HEK293T (cell line): ENCODE data around the gene UBE2D1.

Experiments
- CTCF ChIA-PET: fragments of 350-600 bp; formaldehyde crosslinking; extraction: SDS; loops from one replicate; lab custom pipeline; 2021; ENCODE audit warnings: antibody characterized with exemption, inconsistent platforms; lab: Yijun Ruan, JAX
- POLR2A ChIA-PET: fragments of 350-600 bp; formaldehyde crosslinking; extraction: SDS; loops from one replicate; lab custom pipeline; 2020; ENCODE audit warnings: antibody characterized with exemption, inconsistent platforms; lab: Yijun Ruan, JAX
- DNase-seq: peaks from one replicate; pipeline ENCODE4 v3.0.0; 2012; ENCODE audit warnings: mixed read lengths; ENCODE audit errors: extremely low spot score
- ARNT ChIP-seq: fragments of 450-650 bp; IDR thresholded peaks from 2 replicates; pipeline ENCODE4 v1.6.1; 2017; ENCODE audit warnings: mild to moderate bottlenecking
- BHLHE40 ChIP-seq: fragments of 450-650 bp; IDR thresholded peaks from 2 replicates; pipeline ENCODE4 v1.6.1; 2016; ENCODE audit warnings: mild to moderate bottlenecking, moderate library complexity, borderline replicate concordance
- CTBP1 ChIP-seq: fragments of 450-650 bp; IDR thresholded peaks from 2 replicates; pipeline ENCODE4 v1.6.1; 2016; ENCODE audit warnings: borderline replicate concordance
- ELF4 ChIP-seq: fragments of 450-650 bp; IDR thresholded peaks from 2 replicates; pipeline ENCODE4 v1.6.1; 2017; ENCODE audit warnings: antibody characterized with exemption
- FOXA1 ChIP-seq: fragments of 450-650 bp; IDR thresholded peaks from 2 replicates; pipeline ENCODE4 v1.6.1; 2016; ENCODE audit warnings: mild to moderate bottlenecking
- FOXK2 ChIP-seq: fragments of 450-650 bp; IDR thresholded peaks from 2 replicates; pipeline ENCODE4 v1.6.1; 2016; ENCODE audit warnings: mild to moderate bottlenecking
- FOXM1 ChIP-seq: fragments of 450-650 bp; IDR thresholded peaks from 2 replicates; pipeline ENCODE4 v1.6.1; 2017; ENCODE audit warnings: mild to moderate bottlenecking, borderline replicate concordance
- HDGF ChIP-seq: fragments of 450-650 bp; IDR thresholded peaks from 2 replicates; pipeline ENCODE4 v1.6.1; 2017; ENCODE audit warnings: antibody characterized with exemption, borderline replicate concordance
- L3MBTL2 ChIP-seq: fragments of 450-650 bp; conservative IDR thresholded peaks from 2 replicates; pipeline ENCODE4 v1.6.1; 2016; ENCODE audit warnings: mild to moderate bottlenecking
- LEF1 ChIP-seq: fragments of 450-650 bp; IDR thresholded peaks from 2 replicates; pipeline ENCODE4 v1.6.1; 2017; ENCODE audit warnings: mild to moderate bottlenecking, borderline replicate concordance
- NFRKB ChIP-seq: fragments of 450-650 bp; IDR thresholded peaks from 2 replicates; pipeline ENCODE4 v1.6.1; 2016; ENCODE audit warnings: mild to moderate bottlenecking, moderate library complexity
- PKNOX1 ChIP-seq: fragments of 450-650 bp; IDR thresholded peaks from 2 replicates; pipeline ENCODE4 v1.6.1; 2016
- SP1 ChIP-seq: fragments of 450-650 bp; IDR thresholded peaks from 2 replicates; pipeline ENCODE4 v1.6.1; 2017
- SUZ12 ChIP-seq: fragments of 450-650 bp; IDR thresholded peaks from 2 replicates; pipeline ENCODE4 v1.6.1; 2016; ENCODE audit warnings: mild to moderate bottlenecking
- TARDBP ChIP-seq: fragments of 450-650 bp; IDR thresholded peaks from 2 replicates; pipeline ENCODE4 v1.6.1; 2016
- ZNF384 ChIP-seq: fragments of 450-650 bp; IDR thresholded peaks from 2 replicates; pipeline ENCODE4 v1.6.1; 2016

The UBE2D1 gene

GRCh38 chr10:58384095-58384494 lies 49.3 kb downstream of the UBE2D1 start:
- TF ChIP-seq SP1, result no peak
- TF ChIP-seq SUZ12, result no peak
- TF ChIP-seq ARNT, result no peak
- TF ChIP-seq NFRKB, result no peak
- no peak for TF ChIP-seq FOXK2
- TF ChIP-seq FOXA1, result no peak
- no peak for TF ChIP-seq PKNOX1
- TF ChIP-seq L3MBTL2, result no peak
- TF ChIP-seq HDGF, result no peak
- POLR2A ChIA-PET, result interaction anchor here (0.8 to 2.8 kb wide), 4 partner anchors 9 to 84 kb away, joined by 3 to 19 read pairs (median 8); partner anchors contain the start of gene UBE2D1
- no peak for DNase-seq
- CTCF ChIA-PET, result interaction anchor here (0.6 to 1.8 kb wide), 7 partner anchors 15 to 207 kb away, joined by 3 to 12 read pairs (median 4); no protein-coding TSS in a partner anchor

GRCh38 chr10:58384544-58384998 lies 49.8 kb downstream of the UBE2D1 start:
- TF ChIP-seq PKNOX1, result no peak
- TF ChIP-seq ARNT, result no peak
- TF ChIP-seq FOXA1, result no peak
- no peak for TF ChIP-seq SP1
- ChIA-PET CTCF (interaction anchor here (0.6 to 1.8 kb wide), 8 partner anchors 15 to 207 kb away, joined by 3 to 12 read pairs (median 4); no protein-coding TSS in a partner anchor), POLR2A (interaction anchor here (0.7 to 2.8 kb wide), 8 partner anchors 9 to 207 kb away, joined by 3 to 19 read pairs (median 4); partner anchors contain the start of genes CISD1, IPMK and UBE2D1)
- no peak for DNase-seq

- ChIA-PET CTCF (interaction anchor here (0.8 to 1.8 kb wide), 7 partner anchors 14 to 208 kb away, joined by 3 to 12 read pairs (median 3); no protein-coding TSS in a partner anchor), POLR2A (interaction anchor here (0.7 to 2.8 kb wide), 12 partner anchors 10 to 208 kb away, joined by 3 to 19 read pairs (median 4); partner anchors contain the start of genes CISD1, IPMK and UBE2D1)
- peak; percentile 92 for DNase-seq
- TF ChIP-seq FOXM1, result no peak
- peak; percentile 65 for TF ChIP-seq ELF4
- TF ChIP-seq FOXA1, result no peak
- TF ChIP-seq L3MBTL2, result peak; percentile 89
These were observed 50.4 kb downstream of the UBE2D1 start, which contains the start of gene TFAM for GRCh38 chr10:58384999-58385783. Gene TFAM (plus strand): TSS chr10:58385410. CDS start chr10:58385548, 138 bp downstream.

DNA sequence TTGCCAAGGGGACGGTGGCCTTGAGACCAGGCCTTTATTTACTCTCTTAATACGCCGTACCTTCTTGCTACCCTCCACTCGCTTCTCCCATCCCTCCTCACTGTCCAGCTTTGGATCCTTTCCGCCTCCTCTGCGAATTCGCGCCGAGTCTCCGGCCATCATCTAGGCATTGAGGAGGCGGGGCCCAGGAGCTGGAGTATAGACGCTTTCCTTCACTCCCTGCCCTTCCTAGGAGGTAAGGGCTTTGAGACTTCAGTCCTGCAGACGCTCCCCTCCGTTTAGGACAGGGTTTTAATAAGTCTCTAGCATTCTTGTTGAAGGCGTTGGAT lies 50.9 kb downstream of the UBE2D1 start:
- ChIA-PET POLR2A (interaction anchor here (0.9 to 2.8 kb wide), 9 partner anchors 11 to 208 kb away, joined by 3 to 19 read pairs (median 6); partner anchors contain the start of genes CISD1, IPMK and UBE2D1), CTCF (interaction anchor here (1.8 kb wide), 2 partner anchors 86 to 208 kb away, joined by 4 to 5 read pairs; no protein-coding TSS in a partner anchor)
- TF ChIP-seq FOXK2, result no peak
- TF ChIP-seq ZNF384, result no peak
- TF ChIP-seq SUZ12, result no peak
- no peak for TF ChIP-seq NFRKB
- TF ChIP-seq CTBP1, result no peak
- TF ChIP-seq LEF1, result no peak
- no peak for TF ChIP-seq PKNOX1
- no peak for TF ChIP-seq FOXM1
- no peak for TF ChIP-seq HDGF
- TF ChIP-seq BHLHE40, result no peak
- TF ChIP-seq L3MBTL2, result no peak
- no peak for TF ChIP-seq SP1
- TF ChIP-seq FOXA1, result no peak
- TF ChIP-seq ELF4, result no peak
- DNase-seq, result peak; percentile 58

- no peak for TF ChIP-seq L3MBTL2
- TF ChIP-seq FOXK2, result no peak
- TF ChIP-seq ARNT, result no peak
- TF ChIP-seq CTBP1, result no peak
- TF ChIP-seq BHLHE40, result no peak
- no peak for TF ChIP-seq NFRKB
- no peak for TF ChIP-seq ZNF384
- no peak for TF ChIP-seq LEF1
- no peak for TF ChIP-seq HDGF
- no peak for TF ChIP-seq PKNOX1
- no peak for TF ChIP-seq FOXM1
- no peak for TF ChIP-seq TARDBP
- no peak for TF ChIP-seq SUZ12
- no peak for TF ChIP-seq FOXA1
- no peak for TF ChIP-seq SP1
- no peak for TF ChIP-seq ELF4
- no peak for DNase-seq
- ChIA-PET POLR2A (no interaction called here), CTCF (no interaction called here)
These were observed 54.2 kb downstream of the UBE2D1 start for GRCh38 chr10:58389024-58389423.
